SK-N-MC (cell line): Measurements from ENCODE around the gene GPC5.

Experiments
- EZH2 ChIP-seq: fragments of 200-600 bp; sonication (generic); IDR thresholded peaks from one replicate; pipeline ENCODE4 v1.6.1; 2017; ENCODE audit warnings: antibody characterized with exemption
- POLR2AphosphoS5 ChIP-seq: IDR thresholded peaks from 2 replicates; pipeline ENCODE4 v1.6.1; 2012; ENCODE audit warnings: mild to moderate bottlenecking, low read depth, low read length, borderline replicate concordance

GRCh38 chr13:92564942-92565341 lies 1166.5 kb downstream of the GPC5 start:
- no peak for TF ChIP-seq POLR2AphosphoS5
- no peak for TF ChIP-seq EZH2
